Mucosa of rectum (tissue), 2 donors: Measurements from ENCODE around the gene LHX8.
A peak's percentile ranks its signal among the peaks of the same experiment; 100 is the strongest.
"Not testable (repeated sequence)": the region's sequence is repeated elsewhere in the genome, so short reads cannot be mapped to it uniquely, and the experiment has no call there.

Experiments used
- H3K27ac ChIP-seq, 2 donors: one replicate each; pipeline ENCODE4 v1.7.0; 2013; ENCODE audit warnings: inconsistent platforms in 2 of 2, low read depth in 2 of 2, low read length in 2 of 2
- H3K27me3 ChIP-seq, 2 donors: one replicate each; pipeline ENCODE4 v1.7.0; 2013; ENCODE audit warnings: low read length in 2 of 2; ENCODE audit not compliant: control insufficient read depth in 2 of 2, insufficient read depth in 2 of 2
- H3K36me3 ChIP-seq, 2 donors: one replicate each; pipeline ENCODE4 v1.7.0; 2013; ENCODE audit warnings: low read length in 2 of 2; ENCODE audit not compliant: control insufficient read depth in 2 of 2, insufficient read depth in 2 of 2
- H3K4me1 ChIP-seq, 2 donors: one replicate each; pipeline ENCODE4 v1.7.0; 2013; ENCODE audit warnings: low read length in 2 of 2, mild to moderate bottlenecking in 1 of 2; ENCODE audit not compliant: control insufficient read depth in 2 of 2, insufficient read depth in 2 of 2
- H3K4me3 ChIP-seq, 2 donors: one replicate each; pipeline ENCODE4 v1.7.0; 2013; ENCODE audit warnings: low read length in 2 of 2
- H3K9ac ChIP-seq, 2 donors: one replicate each; pipeline ENCODE4 v1.7.0; 2013; ENCODE audit warnings: low read length in 2 of 2, low read depth in 1 of 2, mild to moderate bottlenecking in 1 of 2
- H3K9me3 ChIP-seq, 2 donors: one replicate each; pipeline ENCODE4 v1.7.0; 2013; ENCODE audit warnings: low read length in 2 of 2; ENCODE audit not compliant: control insufficient read depth in 2 of 2
- donor health status: healthy.
- donor health status: Normal muscosa, but diverticular disease.

LHX8 gene

DNA sequence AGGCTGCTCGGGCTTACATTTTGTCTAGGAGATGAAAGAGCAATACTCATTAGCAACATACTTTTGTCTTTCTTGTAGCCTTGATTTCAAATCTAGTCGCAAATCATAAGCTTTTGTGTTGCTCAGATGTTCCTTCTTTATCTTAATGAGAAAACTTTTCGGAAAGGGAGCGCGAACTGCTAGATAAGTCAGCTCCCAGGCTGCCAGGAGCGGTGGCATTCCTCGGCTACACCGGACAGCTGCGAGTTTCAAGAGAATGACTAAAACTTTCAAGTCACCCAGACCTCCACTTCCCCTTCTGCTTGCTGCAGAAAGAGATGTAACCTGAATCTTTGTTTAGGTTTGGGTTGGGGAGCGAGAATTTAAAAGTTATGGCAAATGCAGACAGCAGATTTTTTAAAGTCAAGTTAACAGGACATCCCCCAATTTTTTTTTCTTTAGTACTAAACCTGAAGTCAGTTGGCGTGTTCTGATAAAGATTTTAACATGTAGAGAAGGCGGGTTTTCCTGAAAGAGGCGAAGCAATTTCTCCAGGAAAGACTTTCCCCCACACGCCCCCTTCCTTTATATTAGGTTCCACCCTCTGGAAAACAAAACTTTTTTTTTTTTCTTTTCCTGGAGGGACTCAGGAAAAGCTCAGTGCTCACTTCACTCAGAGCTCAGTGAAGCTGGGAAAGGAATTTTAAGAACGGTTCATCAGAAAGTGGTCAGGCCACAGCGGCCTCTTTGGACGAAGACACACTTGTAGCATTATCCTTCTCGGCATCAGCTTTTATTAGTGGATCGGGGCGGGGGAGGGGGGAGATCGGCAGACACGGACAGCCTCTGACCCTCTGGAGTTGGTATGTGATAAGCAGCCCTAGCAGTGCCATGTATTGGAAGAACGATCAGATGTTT, at the start of gene LHX8:
LHX8 (plus strand) TSS at position 639 of the 897 bp plus-strand sequence. CDS start 2,227 bp downstream, outside the sequence.
- H3K27me3 ChIP-seq, result peaks cover 61 to 70% of the 10 kb centered on the region in 2 donors
- peaks cover 0 to 2% of the 10 kb centered on the region in 2 donors for H3K4me1 ChIP-seq
- no peaks in the 10 kb centered on the region for H3K9me3 ChIP-seq
- H3K9ac ChIP-seq, result no peak within 1 kb of the TSS
- no peaks in the 10 kb centered on the region for H3K36me3 ChIP-seq
- H3K4me3 ChIP-seq, result peak within 1 kb of the TSS in 1 of 2 donors; percentile 57
- no peak within 1 kb of the TSS for H3K27ac ChIP-seq

DNA sequence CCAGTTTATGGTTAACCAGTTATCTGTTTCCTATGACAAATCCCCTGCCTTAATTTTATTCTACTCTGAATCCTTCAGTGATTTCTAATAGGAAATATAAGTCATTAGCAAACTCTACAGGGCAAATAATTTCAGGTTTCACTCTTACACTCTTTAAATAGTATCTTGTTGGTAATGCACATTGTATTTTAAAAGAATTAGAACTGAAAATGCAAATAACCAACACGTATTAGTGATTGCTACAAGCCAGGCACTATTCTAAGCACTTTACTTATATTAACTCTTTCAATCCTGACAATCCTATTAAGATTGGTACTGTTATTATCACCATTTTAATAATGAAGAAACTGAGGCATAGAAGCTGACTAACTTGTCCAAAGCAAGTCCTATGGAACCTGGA, 48.3 kb upstream of the LHX8 start:
- H3K9ac ChIP-seq, result no peak overlapping the region
- H3K9me3 ChIP-seq, result no peaks in the 10 kb centered on the region
- no peaks in the 10 kb centered on the region for H3K27me3 ChIP-seq
- H3K4me3 ChIP-seq, result no peak overlapping the region
- H3K27ac ChIP-seq, result no peak overlapping the region
- no peaks in the 10 kb centered on the region for H3K4me1 ChIP-seq
- no peaks in the 10 kb centered on the region for H3K36me3 ChIP-seq

DNA sequence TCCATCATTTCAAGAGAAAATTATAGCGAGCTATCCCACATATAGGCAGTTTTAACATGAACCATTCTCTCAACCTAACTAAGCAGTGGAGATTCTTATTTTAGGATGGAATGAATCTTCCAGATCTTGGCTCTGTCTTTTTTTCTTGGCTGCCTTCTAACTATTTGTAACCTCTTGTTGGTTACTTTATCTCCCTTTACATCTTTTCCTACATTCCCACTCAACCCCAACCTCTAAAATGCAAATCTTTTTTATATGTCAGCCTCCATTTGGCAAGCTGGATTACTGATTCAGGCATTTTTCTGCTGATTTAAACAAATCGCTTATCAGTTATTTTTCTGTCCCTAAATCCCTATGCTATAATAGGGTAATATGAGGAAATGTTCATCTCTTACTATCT, 46.9 kb upstream of the LHX8 start:
- Histone ChIP-seq H3K27ac (no peak overlapping the region), H3K9ac (no peak overlapping the region), H3K27me3 (no peaks in the 10 kb centered on the region), H3K4me3 (no peak overlapping the region), H3K9me3 (no peaks in the 10 kb centered on the region), H3K36me3 (no peaks in the 10 kb centered on the region), H3K4me1 (no peaks in the 10 kb centered on the region)

DNA sequence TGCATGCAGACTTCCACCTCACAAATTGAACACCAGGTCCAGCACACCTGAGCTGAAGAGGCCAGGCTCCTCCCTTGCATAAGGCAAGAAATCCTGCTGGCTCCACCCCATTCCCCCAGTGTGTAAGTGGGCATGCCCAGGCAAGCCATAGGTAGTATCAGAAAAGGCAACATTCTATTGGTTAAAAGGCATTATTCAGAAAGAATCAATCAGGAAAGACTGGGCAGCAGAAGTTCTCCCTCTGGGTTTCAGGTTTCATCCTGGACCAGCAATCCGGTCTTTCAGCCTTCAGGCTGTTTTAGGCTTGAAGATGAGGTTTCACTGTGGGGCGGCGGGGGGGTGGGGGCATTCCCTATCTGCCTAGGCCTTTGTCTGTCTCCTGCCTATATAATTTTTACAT, 42.0 kb upstream of the LHX8 start:
- no peaks in the 10 kb centered on the region for H3K9me3 ChIP-seq

DNA sequence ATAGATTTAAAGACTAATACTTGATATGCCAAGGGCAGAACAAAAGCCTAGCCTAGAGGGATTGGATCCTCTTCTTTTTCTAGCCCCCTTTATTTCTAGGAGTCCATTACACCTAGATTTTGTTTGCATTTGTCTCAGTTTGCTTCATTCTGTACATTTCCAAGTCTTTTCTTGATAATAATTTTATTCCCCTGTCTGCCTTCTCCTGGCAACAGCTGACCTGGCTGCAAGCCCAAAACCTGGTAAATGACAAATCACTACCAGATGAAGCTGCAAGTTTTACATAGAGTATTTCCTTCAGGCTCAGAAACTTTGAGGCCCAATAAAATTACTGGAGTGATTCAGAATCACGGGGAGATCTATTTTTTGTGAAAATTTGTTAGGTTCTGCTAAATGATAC, 36.5 kb upstream of the LHX8 start:
- Histone ChIP-seq H3K27me3 (no peaks in the 10 kb centered on the region), H3K9ac (no peak overlapping the region), H3K27ac (no peak overlapping the region), H3K4me1 (no peaks in the 10 kb centered on the region), H3K4me3 (no peak overlapping the region), H3K9me3 (no peaks in the 10 kb centered on the region), H3K36me3 (no peaks in the 10 kb centered on the region)

More for the DNA sequence above, 42.0 kb upstream of the LHX8 start:
- no peaks in the 10 kb centered on the region for H3K4me1 ChIP-seq
- no peak overlapping the region for H3K4me3 ChIP-seq
- H3K27me3 ChIP-seq, result no peaks in the 10 kb centered on the region
- no peak overlapping the region for H3K27ac ChIP-seq
- no peak overlapping the region for H3K9ac ChIP-seq
- H3K36me3 ChIP-seq, result no peaks in the 10 kb centered on the region

DNA sequence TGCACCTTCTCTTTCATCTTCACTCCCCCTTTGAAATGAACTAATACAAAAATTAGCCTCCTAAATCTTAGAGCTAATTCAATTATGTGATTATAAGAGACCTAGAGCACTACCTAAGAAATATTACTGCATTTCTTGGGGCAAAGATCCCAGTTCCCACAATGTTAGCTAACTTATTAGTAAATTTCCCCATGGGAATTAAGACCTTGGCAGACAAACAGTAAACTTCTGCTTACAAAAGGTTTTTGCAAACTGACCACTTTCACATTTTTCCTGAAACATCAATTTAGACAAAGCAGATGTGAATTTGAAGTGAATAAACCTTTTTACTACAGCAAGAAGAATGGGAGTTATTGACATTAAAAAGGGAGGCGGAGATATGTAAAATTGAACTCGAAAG, 34.6 kb upstream of the LHX8 start:
- no peak overlapping the region for H3K4me3 ChIP-seq
- H3K4me1 ChIP-seq, result no peaks in the 10 kb centered on the region
- no peaks in the 10 kb centered on the region for H3K9me3 ChIP-seq
- H3K9ac ChIP-seq, result no peak overlapping the region
- H3K36me3 ChIP-seq, result no peaks in the 10 kb centered on the region
- no peaks in the 10 kb centered on the region for H3K27me3 ChIP-seq
- no peak overlapping the region for H3K27ac ChIP-seq

DNA sequence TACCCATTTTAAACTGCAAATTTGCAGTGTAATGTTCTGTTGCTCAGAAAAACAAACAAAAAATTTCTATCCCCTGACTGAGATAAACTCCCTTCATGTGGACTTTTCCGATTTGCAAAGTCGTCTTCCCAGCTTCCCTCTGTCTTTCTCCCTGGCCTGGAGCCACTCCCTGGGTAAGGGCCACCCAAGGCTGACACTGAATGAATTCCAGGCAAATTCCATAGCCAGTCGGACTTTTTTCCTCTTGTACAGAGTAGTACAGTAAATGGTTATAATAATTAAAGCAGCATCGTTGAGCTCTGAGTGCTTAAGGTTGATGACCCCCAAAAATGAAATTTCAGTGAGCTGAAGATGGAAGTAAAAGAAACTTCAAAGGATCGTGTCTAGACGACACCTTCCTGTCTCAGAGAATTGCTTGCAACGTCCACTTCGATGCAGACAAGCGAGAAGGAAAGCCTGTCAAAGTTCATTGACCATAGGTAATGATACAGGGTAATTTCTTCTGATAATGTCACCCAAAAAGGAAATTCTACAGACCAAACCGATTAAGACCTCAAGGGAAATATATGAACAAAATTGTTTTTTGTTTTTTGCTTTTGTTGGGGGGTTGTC, 33.6 kb upstream of the LHX8 start:
- Histone ChIP-seq H3K27me3 (no peaks in the 10 kb centered on the region), H3K4me1 (no peaks in the 10 kb centered on the region), H3K36me3 (no peaks in the 10 kb centered on the region), H3K27ac (no peak overlapping the region), H3K9me3 (no peaks in the 10 kb centered on the region), H3K4me3 (no peak overlapping the region), H3K9ac (no peak overlapping the region)

DNA sequence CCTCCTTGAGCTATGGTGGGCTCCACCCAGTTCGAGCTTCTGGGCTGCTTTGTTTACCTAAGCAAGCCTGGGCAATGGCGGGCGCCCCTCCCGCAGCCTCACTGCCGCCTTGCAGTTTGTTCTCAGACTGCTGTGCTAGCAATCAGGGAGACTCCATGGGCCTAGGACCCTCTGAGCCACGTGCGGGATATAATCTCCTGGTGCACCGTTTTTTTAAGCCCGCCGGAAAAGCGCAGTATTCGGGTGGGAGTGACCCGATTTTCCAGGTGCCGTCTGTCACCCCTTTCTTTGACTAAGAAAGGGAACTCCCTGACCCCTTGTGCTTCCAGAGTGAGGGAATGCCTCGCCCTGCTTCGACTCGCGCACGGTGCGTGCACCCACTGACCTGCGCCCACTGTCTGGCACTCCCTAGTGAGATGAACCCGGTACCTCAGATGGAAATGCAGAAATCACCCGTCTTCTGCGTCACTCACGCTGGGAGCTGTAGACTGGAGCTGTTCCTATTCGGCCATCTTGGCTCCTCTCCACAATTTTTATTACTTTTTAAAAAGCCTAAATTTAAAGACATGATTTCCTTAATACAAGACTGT, 21.7 kb upstream of the LHX8 start:
- not testable (repeated sequence) for H3K4me3 ChIP-seq, H3K4me1 ChIP-seq, H3K27ac ChIP-seq, H3K9ac ChIP-seq, H3K36me3 ChIP-seq, H3K27me3 ChIP-seq, H3K9me3 ChIP-seq

DNA sequence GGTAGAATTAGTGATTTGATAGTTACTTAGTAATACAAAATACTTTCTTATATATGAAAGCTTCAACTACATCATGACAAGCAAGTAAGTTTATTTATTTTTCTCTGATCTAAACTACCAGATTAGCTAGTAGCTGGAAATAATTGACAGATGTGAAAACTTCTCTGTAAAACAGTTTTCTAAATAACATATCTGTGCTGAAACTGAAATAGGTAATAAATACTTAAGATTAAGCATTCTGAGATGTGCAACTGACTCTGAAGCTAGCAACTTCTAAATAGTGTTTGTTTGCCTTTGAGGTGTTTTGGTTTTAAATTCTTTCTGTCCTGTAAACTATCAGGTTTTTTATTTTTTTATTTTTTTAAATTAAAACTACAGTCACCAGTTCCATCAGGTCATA, 18.5 kb upstream of the LHX8 start:
- Histone ChIP-seq H3K4me1 (no peaks in the 10 kb centered on the region), H3K36me3 (no peaks in the 10 kb centered on the region), H3K27ac (no peak overlapping the region), H3K27me3 (no peaks in the 10 kb centered on the region), H3K9me3 (no peaks in the 10 kb centered on the region), H3K4me3 (no peak overlapping the region), H3K9ac (no peak overlapping the region)

DNA sequence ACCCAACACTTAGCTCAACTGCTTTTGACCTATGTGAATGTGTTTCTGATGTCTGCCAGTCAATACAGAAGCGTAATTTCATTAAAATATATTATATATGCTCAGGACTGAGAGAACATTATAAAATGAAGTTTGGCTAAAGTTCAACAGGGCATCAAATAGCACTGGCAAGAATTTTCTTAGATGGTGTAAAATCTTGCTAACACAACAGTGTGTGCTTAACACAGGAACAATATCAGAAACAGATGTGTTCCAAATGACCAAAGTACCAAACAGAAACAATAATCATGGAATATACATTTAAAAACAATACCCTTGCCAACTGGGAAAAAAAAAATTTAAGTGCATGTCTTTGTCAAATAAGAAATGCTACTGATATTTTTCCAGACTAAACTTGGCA, 10.4 kb upstream of the LHX8 start:
- H3K27ac ChIP-seq, result no peak overlapping the region
- no peak overlapping the region for H3K9ac ChIP-seq
- no peaks in the 10 kb centered on the region for H3K4me1 ChIP-seq
- H3K4me3 ChIP-seq, result no peak overlapping the region
- H3K36me3 ChIP-seq, result no peaks in the 10 kb centered on the region
- peaks cover 0 to 3% of the 10 kb centered on the region in 2 donors for H3K9me3 ChIP-seq
- H3K27me3 ChIP-seq, result peaks cover 13 to 16% of the 10 kb centered on the region in 2 donors
